ENCODE data around the gene KCNK15.

The KCNK15 gene

DNA sequence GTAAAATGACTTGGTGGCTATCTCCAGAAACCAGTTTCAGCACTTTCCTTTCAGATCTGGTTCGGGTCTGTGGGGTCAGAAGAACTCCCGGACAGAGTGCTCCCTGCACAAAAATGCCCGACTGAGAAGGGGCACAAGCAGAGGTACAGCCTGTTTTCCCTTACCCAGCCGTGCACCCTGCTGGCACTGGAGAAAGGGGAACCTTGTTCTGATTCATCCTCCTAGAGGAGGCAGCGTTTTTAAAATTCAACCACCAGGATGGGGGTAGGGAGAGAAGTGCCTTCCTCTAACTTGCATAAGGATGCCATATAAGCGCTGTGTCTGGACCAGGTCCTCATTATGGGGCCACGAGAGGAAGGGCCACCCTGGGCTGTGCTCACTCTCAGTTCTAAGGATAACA, 47.1 kb downstream of the KCNK15 start:
- no peak for DNase-seq

- no peak for DNase-seq
These were observed 50.2 kb downstream of the KCNK15 start for GRCh38 chr20:44795836-44796235.

DNA sequence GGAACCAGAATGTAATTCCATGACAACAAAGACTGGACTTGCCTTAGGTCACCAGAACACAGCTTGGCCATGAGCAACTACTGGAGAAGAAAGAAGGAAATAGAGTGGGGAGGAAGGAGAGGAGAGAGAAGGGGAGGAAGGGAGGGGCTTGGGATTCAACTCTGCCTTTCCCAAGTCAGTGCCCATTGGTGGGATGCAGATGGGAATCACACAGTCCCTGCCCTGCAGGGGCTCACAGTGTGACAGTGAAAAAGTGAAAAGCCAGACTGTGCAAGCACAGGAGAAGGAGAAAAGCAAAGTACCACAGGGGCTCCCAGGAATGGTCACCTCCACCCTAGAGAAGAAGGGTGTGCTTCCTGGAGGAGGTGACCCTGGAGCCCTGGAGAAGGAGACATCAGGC, 50.6 kb downstream of the KCNK15 start:
- DNase-seq = no peak

DNA sequence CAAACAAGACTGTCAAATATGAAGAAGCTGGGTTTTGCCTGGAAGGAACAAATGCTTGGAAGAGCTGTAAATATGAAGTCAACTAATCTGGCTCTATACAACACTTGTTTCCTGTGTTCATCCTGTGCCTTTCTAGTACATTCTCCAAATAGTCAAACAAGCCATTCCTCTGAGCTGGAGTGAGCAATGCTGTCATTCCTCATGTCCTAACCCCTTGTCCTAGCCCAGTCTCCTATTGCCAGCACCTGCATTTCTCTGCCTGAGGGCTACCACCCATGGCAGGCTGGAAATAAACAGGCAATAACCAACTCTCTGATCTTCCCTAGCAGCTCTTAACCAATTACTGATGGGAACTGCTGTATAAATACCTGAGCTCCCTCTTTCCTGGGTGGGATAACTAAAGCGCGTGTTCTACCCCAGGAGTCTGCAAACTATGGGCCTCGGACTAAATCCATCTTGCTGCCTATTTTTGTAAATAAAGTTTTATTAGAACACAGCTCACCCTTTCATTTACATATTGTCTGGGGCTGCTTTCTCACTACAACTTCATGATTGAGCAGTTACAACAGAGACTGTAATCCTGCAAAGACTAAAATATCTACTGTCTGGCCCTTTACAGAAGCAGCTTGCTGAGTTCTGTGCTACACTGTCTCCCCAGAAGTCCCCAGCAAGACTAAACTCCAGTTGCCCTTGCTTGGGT, 51.2 kb downstream of the KCNK15 start:
- no peak for DNase-seq

DNA sequence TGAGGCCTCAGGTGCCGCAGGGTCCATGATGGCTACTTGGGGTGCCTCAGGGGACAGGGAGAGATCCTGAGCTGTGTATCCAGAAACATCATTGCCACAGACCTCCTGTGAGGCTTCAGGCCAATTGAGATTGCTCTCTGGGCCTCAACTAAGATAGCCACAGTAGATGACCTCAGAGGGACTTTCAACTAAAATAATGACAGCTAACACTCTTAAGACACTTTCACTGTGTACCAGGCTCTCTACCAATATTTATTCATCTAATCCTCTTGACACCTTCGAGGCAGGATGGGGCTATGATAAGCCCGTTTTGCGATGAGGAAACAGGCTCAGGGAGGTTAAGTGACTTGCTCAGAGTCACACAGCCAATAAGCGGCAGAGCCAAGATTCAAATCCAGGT, 54.0 kb downstream of the KCNK15 start:
- no peak for DNase-seq

DNA sequence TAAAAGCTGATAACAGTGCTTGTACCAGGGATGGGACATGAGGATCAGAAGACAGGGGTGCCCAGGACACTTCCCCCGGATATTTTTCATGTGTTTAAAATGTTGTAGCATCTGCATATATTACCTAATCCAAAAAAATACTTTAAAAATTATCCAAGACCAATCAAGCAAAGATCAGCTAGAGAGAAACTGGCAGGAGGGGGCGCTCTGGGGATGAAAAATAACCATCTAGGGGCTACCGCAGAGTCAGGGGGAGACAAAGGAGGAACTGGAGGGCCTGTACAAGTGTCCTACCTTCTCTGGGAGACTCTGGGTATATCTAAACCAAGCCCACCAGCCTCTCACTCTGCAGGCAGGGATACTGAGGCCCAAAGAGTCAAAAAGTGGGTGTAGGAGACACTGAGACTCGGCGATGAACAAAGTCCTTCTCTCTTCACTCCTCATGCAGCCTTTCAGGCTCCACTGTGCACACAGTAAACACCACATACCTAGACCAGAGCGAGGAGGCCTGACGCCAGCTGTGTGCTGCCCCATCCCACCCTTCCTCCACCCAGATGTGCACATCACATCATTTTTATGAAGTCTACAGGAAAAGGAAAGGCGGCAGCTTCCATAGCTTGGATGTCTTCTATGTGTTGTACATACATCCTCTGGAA, 54.9 kb downstream of the KCNK15 start:
- DNase-seq = no peak
